Endometrial microvascular endothelial cells (primary cell): ENCODE measurements around the gene RFPL4AL1. TPM values are rescaled to one million over a fixed set of nuclear protein-coding genes. Genes with fewer than 3 reads are reported as not detected.

Experiments
- in situ Hi-C: cut with HindIII; loops from 2 replicates; pipeline ENCODE4 v1.10.0; 2017; ENCODE audit warnings: low sequenced_read_pairs, low pct_unique_long_range_greater_than_20kb; ENCODE audit errors: inconsistent ontology term
- total RNA-seq: library from RNA; depleted of rRNA; stranded (reverse); fragments of >200 nt; gene quantifications from one replicate; pipeline ENCODE4 v1.2.3, GENCODE V29; 2015; ENCODE audit errors: inconsistent ontology term

RFPL4AL1 gene
- total RNA-seq, 1 donor from 2014 or later: not detected

- in situ Hi-C loops: no loop called here
Observed at GRCh38 chr19:55813906-55814305, 45.0 kb downstream of the RFPL4AL1 start.

GRCh38 chr19:55820037-55820436, 51.1 kb downstream of the RFPL4AL1 start:
- in situ Hi-C loops: no loop called here

Other genes starting within 250 kb of the RFPL4AL1 start
- gene SBK2, start 232.0 kb upstream of the RFPL4AL1 start, total RNA-seq: not detected
- not detected for gene SBK3, start 223.6 kb upstream of the RFPL4AL1 start, total RNA-seq
- 4.8 TPM for gene ZNF579, start 188.3 kb upstream of the RFPL4AL1 start, total RNA-seq
- gene FIZ1, start 169.6 kb upstream of the RFPL4AL1 start, total RNA-seq: 0.93 TPM
- 16.7 TPM for gene ZNF524, start 168.8 kb upstream of the RFPL4AL1 start, total RNA-seq
- gene ZNF865, start 163.5 kb upstream of the RFPL4AL1 start, total RNA-seq: 3.3 TPM
- 1.0 TPM for gene ZNF784, start 144.6 kb upstream of the RFPL4AL1 start, total RNA-seq
- 11.1 TPM for gene ZNF580, start 128.1 kb upstream of the RFPL4AL1 start, total RNA-seq
- 9.8 TPM for gene ZNF581, start 125.5 kb upstream of the RFPL4AL1 start, total RNA-seq
- 13.0 TPM for gene CCDC106, start 120.9 kb upstream of the RFPL4AL1 start, total RNA-seq
- 215 TPM for gene U2AF2, start 114.1 kb upstream of the RFPL4AL1 start, total RNA-seq
- gene EPN1, start 93.9 kb upstream of the RFPL4AL1 start, total RNA-seq: 155 TPM
- not detected for gene NLRP9, start 30.7 kb upstream of the RFPL4AL1 start, total RNA-seq
- gene RFPL4A, start 10.0 kb upstream of the RFPL4AL1 start, total RNA-seq: not detected
- gene NLRP11, start 62.9 kb downstream of the RFPL4AL1 start, total RNA-seq: not detected
- gene NLRP4, start 67.4 kb downstream of the RFPL4AL1 start, total RNA-seq: not detected
- gene NLRP13, start 163.2 kb downstream of the RFPL4AL1 start, total RNA-seq: not detected
- gene NLRP8, start 178.7 kb downstream of the RFPL4AL1 start, total RNA-seq: not detected
- gene NLRP5, start 217.7 kb downstream of the RFPL4AL1 start, total RNA-seq: not detected